Muscle layer of colon (tissue), 2 donors: ENCODE measurements around the gene TINAGL1.

Source experiments
- H3K27ac ChIP-seq: one replicate; pipeline ENCODE4 v1.7.0; 2013; ENCODE audit warnings: low read depth, mild to moderate bottlenecking, low read length, moderate library complexity
- H3K27me3 ChIP-seq, 2 donors: one replicate each; pipeline ENCODE4 v1.7.0; 2013; ENCODE audit warnings: low read length in 2 of 2, mild to moderate bottlenecking in 2 of 2; ENCODE audit not compliant: insufficient read depth in 2 of 2, control insufficient read depth in 1 of 2
- H3K36me3 ChIP-seq: one replicate; pipeline ENCODE4 v1.7.0; 2013; ENCODE audit warnings: mild to moderate bottlenecking, low read length; ENCODE audit not compliant: insufficient read depth
- H3K4me1 ChIP-seq: one replicate; pipeline ENCODE4 v1.7.0; 2013; ENCODE audit warnings: mild to moderate bottlenecking, low read length; ENCODE audit not compliant: insufficient read depth
- H3K4me3 ChIP-seq, 2 donors: one replicate each; pipeline ENCODE4 v1.7.0; 2013; ENCODE audit warnings: low read length in 2 of 2, low read depth in 1 of 2, mild to moderate bottlenecking in 1 of 2, moderate library complexity in 1 of 2
- H3K9ac ChIP-seq: one replicate; pipeline ENCODE4 v1.7.0; 2013; ENCODE audit warnings: low read length
- H3K9me3 ChIP-seq: one replicate; pipeline ENCODE4 v1.7.0; 2013; ENCODE audit warnings: mild to moderate bottlenecking, low read length
- donor health status: abdominal sarcoma.
- donor health status: Adenocarcinoma of cecum.

Gene TINAGL1, protein sequence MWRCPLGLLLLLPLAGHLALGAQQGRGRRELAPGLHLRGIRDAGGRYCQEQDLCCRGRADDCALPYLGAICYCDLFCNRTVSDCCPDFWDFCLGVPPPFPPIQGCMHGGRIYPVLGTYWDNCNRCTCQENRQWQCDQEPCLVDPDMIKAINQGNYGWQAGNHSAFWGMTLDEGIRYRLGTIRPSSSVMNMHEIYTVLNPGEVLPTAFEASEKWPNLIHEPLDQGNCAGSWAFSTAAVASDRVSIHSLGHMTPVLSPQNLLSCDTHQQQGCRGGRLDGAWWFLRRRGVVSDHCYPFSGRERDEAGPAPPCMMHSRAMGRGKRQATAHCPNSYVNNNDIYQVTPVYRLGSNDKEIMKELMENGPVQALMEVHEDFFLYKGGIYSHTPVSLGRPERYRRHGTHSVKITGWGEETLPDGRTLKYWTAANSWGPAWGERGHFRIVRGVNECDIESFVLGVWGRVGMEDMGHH

DNA sequence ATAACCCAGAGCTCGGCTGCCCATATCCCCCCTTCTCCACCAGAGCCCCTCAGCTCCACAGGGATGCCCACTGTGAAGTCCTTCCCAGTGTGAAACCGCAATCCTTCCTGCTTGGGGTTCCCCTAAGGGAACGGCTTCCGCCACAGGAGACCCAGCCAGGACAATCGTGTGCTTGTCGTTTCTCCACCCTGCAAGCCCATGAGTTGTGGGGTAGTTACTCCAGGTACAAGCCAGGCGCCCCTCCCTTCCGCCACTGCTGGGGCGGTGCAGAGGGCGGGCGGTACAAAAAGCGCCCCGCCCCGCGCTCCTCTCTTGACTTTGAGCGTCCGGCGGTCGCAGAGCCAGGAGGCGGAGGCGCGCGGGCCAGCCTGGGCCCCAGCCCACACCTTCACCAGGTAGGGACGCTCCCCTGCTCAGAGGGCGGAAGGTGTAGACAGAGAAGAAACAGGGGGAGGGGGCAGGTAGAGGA, at the start of gene TINAGL1:
Gene TINAGL1, plus strand, starts transcription at position 315 of the 469 bp plus-strand sequence. CDS start 634 bp downstream, outside the sequence.
- H3K4me1 ChIP-seq, result peaks cover 46% of the 10 kb centered on the region
- peak within 1 kb of the TSS; percentile 99 for H3K27ac ChIP-seq
- H3K9me3 ChIP-seq, result no peaks in the 10 kb centered on the region
- peak within 1 kb of the TSS; percentile 89 to 94 for H3K4me3 ChIP-seq
- H3K27me3 ChIP-seq, result no peaks in the 10 kb centered on the region
- peak within 1 kb of the TSS; percentile 99 for H3K9ac ChIP-seq
- no peaks in the 10 kb centered on the region for H3K36me3 ChIP-seq

DNA sequence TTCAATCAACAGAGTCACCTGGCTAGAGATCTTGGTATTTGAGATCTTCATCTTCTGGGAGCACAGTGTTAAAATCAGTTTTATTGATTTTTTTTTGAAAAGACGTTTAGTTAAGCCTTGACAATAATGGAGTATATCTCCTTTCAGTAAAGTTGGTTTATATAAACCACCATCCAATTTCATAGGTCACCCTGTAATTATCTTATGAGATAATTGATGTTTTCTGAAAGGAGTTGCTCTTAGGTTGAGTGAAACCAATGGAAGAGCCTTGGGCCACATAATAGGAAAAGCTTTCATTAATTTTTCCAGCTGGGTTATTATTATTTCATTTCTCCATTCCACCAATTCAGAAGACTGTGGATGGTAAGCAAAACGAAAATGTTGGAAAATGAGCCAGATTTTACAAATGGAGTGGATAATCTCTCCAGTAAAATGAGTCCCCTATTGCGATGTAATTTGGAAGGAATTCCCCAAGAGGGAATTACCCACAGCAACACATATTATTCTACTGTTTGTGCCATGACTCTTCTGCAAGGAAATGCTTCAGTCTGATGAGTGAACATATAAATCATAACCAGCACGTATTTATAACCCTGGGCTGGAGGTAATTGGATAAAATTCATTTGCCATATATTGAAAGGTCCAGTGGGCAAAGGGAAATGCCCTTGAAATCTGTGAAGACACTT, 46.2 kb upstream of the TINAGL1 start:
- H3K9me3 ChIP-seq, result no peaks in the 10 kb centered on the region
- no peak overlapping the region for H3K4me3 ChIP-seq
- H3K4me1 ChIP-seq, result peaks cover 7% of the 10 kb centered on the region
- H3K27ac ChIP-seq, result no peak overlapping the region
- H3K9ac ChIP-seq, result no peak overlapping the region
- H3K27me3 ChIP-seq, result no peaks in the 10 kb centered on the region
- no peaks in the 10 kb centered on the region for H3K36me3 ChIP-seq

DNA sequence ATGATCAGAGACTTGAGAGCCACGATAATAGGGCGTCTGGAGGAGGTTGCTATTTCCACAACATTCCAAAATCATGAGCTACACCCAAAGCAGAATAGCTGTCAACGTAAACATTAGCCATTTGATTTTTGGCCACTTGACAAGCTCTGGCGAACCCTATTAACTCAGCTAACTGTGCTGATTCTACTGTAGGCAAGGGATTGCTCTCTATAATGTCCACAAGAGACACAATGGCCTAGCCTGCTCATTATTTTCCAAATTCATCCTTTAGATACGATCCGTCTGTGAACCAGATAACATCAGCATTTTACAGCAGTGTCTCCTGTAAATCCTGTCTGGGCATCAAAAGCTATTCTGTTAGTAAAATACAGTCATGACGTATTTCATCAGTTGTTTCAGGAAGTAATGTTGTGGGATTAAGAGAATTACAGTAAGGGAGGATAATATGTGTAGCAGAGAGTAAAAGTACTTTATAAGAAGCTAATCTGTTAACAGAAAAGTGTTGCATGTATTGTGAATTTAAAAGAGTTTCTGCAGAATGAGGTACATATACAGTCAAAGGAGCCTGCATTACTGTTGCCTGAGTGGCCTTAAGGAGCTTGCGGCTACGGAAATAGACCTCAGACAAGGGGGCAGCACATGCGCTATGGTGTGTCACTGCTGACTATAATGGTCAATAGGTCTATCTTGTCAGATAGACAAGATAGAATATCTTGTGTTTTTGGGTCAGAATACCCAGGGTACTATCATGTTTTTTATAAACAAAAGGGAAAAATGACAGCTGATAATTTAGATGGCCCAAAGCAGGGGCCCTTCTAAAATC, 44.9 kb upstream of the TINAGL1 start:
- no peak overlapping the region for H3K9ac ChIP-seq
- H3K4me3 ChIP-seq, result no peak overlapping the region
- H3K4me1 ChIP-seq, result peaks cover 7% of the 10 kb centered on the region
- no peak overlapping the region for H3K27ac ChIP-seq
- H3K9me3 ChIP-seq, result no peaks in the 10 kb centered on the region
- H3K27me3 ChIP-seq, result no peaks in the 10 kb centered on the region
- H3K36me3 ChIP-seq, result no peaks in the 10 kb centered on the region

DNA sequence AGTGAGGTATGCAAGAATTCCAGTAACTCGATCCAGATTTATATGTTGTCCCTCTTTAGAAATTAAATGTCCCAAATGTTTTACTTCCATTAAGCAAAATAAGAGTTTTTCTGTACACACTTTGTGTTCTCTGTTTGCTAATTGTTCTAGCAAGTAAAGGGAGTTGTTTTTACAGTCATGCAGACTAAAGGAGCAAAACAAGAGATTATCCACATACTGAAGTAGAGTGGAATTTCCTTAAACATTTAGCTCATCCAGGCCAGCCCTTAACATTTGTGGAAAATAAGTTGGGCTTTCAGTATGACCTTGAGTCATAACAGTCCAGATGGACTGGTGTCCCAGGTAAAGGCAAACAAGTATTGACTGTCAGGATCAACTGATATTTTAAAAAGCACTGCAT, 44.1 kb upstream of the TINAGL1 start:
- no peaks in the 10 kb centered on the region for H3K36me3 ChIP-seq
- peaks cover 7% of the 10 kb centered on the region for H3K4me1 ChIP-seq
- no peak overlapping the region for H3K9ac ChIP-seq
- H3K9me3 ChIP-seq, result no peaks in the 10 kb centered on the region
- H3K27ac ChIP-seq, result no peak overlapping the region
- H3K4me3 ChIP-seq, result no peak overlapping the region
- no peaks in the 10 kb centered on the region for H3K27me3 ChIP-seq

DNA sequence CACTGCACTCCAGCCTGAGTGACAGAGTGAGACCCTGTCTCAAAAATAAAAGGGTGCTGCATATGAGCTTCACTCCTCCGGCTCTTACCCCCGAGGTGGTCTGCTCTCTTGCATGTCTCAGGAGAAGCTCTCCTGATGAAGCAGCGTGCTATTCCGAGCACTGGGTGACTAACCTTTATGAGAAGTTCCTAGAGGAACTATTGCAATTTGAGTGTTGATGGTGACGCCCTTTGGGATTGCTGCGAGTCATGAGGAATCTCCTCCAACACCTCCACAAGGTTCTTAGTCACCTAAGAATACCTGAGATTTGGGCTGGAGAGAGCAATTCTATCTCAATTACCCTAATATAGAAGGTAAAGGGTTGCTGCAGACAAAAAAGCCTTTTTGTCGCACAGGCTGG, 40.8 kb upstream of the TINAGL1 start:
- Histone ChIP-seq H3K9me3 (no peaks in the 10 kb centered on the region), H3K9ac (no peak overlapping the region), H3K4me3 (no peak overlapping the region), H3K4me1 (peaks cover 7% of the 10 kb centered on the region), H3K27ac (no peak overlapping the region), H3K36me3 (no peaks in the 10 kb centered on the region), H3K27me3 (no peaks in the 10 kb centered on the region)

DNA sequence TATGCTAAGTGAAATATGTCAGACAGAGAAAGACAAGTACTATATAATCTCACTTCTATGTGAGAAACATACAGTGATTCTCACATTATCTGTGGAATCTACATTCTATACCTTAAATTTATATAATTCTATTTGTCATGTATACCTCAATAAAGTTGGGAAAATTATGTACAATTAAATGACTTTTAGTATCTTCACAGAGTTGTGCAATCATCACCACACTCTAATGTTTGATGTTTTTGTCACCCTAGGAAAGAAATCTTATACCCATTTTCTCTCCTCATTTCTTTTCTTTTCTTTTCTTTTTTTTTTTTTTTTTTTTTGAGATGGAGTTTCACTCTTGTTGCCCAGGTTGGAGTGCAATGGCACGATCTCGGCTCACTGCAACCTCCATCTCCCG, 37.0 kb upstream of the TINAGL1 start:
- Histone ChIP-seq H3K4me3 (no peak overlapping the region), H3K9me3 (no peaks in the 10 kb centered on the region), H3K4me1 (no peaks in the 10 kb centered on the region), H3K27ac (no peak overlapping the region), H3K9ac (no peak overlapping the region), H3K36me3 (no peaks in the 10 kb centered on the region), H3K27me3 (no peaks in the 10 kb centered on the region)

DNA sequence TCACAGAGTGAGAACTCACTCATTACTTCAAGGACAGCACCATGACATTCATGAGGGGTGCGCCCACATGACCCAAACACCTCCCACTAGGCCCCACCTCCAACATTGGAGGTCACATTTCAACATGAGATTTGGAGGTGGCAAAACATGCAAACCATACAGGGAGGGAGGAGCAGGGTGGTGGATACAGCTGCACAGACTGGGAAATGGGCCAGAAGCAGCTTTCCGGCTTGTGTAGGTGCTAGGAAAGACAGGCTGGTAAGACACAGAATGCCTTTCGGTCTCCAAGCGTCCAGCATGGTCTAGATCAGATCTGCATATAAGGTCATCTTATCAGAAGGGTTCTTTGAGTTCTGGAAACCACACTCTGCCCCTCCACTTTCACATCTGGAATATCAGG, 35.1 kb upstream of the TINAGL1 start:
- Histone ChIP-seq H3K4me1 (no peaks in the 10 kb centered on the region), H3K27me3 (no peaks in the 10 kb centered on the region), H3K27ac (no peak overlapping the region), H3K9me3 (no peaks in the 10 kb centered on the region), H3K9ac (no peak overlapping the region), H3K36me3 (no peaks in the 10 kb centered on the region), H3K4me3 (no peak overlapping the region)

DNA sequence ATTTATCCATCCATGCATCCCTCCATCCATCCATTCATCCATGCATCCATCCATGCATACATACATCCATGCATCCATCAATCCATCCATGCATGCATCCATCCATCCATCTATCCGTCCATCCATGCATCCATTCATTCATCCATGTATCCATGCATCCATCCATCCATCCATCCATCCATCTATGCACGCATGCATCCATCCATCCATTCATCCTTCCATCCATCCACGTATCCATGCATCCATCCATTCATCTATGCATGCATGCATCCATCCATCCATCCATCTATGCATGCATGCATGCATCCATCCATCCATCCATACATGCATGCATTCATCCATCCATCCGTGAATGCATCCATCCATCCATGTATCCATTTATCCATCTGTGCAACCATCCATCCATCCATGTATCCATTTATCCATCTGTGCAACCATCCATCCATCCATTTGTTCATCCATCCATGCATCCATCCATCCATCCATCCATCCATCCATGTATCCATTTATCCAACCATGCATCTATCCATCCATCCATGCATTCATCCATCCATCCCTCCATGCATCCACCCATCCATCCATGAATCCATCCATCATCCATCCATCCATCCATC, 30.3 kb upstream of the TINAGL1 start:
- Histone ChIP-seq H3K27ac (no peak overlapping the region), H3K4me1 (no peaks in the 10 kb centered on the region), H3K4me3 (no peak overlapping the region)

DNA sequence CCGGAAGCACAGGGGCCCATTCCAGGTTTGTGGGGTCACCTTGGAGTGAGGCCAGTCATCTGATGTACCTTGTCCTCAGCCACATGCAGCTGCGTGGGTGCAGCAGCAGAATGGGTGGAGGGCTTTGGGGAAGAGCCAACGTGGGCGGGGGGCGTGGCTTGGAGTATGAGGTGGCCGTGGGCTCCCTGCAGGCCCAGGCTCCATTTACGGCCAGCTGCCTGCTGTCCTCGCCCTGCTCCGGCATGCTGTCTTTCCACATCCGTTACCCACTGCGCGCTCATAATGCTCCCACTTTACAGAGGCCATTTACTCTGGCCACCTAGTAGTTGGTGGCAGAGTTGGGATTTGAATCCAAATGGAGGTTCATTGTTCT, 27.8 kb upstream of the TINAGL1 start:
- Histone ChIP-seq H3K27ac (no peak overlapping the region), H3K27me3 (no peaks in the 10 kb centered on the region), H3K36me3 (no peaks in the 10 kb centered on the region), H3K9me3 (no peaks in the 10 kb centered on the region), H3K9ac (no peak overlapping the region), H3K4me1 (no peaks in the 10 kb centered on the region), H3K4me3 (no peak overlapping the region)

More for the DNA sequence above, 30.3 kb upstream of the TINAGL1 start:
- Histone ChIP-seq H3K36me3 (no peaks in the 10 kb centered on the region), H3K27me3 (no peaks in the 10 kb centered on the region), H3K9ac (no peak overlapping the region), H3K9me3 (no peaks in the 10 kb centered on the region)

DNA sequence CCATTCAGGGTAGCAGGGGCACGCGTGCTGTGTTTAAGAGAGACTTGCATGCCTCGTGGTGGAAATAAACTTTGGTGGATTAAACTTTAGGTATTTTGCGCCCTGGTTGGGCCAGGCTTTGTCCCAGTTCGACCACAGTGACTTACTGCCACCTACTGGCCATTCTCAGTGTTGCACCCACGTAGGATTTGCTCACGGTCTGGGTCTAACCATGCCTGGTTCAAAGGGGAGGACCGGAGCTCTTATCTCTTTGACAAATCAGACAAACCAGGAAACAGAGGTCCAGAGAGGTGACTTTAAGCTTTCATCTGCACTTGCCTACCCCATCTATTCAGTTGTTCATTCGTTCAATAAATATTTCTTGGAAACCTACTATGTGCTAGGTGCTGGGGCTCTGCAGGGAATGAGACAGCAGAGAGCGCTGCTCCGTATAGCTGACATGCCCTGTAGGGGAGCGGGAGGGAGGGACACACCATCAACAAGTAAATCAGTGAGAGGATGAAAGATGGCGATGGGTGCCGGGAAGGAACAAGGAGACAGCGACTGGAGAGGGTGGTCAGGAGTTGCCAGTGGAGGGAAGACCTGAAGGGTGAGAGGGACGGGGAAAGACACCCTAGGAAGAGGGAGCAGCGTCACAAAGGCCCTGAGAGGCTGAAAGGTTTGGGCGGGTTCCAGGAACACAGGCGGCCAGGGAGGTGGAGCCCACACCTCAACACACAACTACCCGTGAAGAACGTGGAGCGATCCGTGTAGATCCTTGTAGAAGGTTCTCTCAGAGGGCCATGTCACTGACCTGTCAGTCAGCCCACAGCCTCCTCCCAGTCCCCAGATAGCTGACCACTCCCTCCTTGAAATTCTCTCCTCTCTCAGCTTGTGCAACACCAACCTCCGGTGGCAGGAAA, 27.2 kb upstream of the TINAGL1 start:
- Histone ChIP-seq H3K9me3 (no peaks in the 10 kb centered on the region), H3K27ac (no peak overlapping the region), H3K9ac (no peak overlapping the region), H3K36me3 (no peaks in the 10 kb centered on the region), H3K27me3 (no peaks in the 10 kb centered on the region), H3K4me1 (no peaks in the 10 kb centered on the region), H3K4me3 (no peak overlapping the region)
